Left ventricle myocardium inferior (tissue), 1 donor: ENCODE measurements around the gene FBXL7. TPM values are rescaled to one million over a fixed set of nuclear protein-coding genes. Genes with fewer than 3 reads are reported as not detected.

Experiments used
- DNase-seq: peaks from one replicate; pipeline ENCODE4 v3.0.0-alpha.2; 2020
- H3K27ac ChIP-seq: fragments of 200-600 bp; replicated peaks from 2 replicates; pipeline ENCODE4 v1.8.0; 2021
- H3K27me3 ChIP-seq: fragments of 200-600 bp; 2 replicates; pipeline ENCODE4 v1.8.0; 2021; ENCODE audit warnings: low read depth
- H3K36me3 ChIP-seq: fragments of 200-600 bp; 2 replicates; pipeline ENCODE4 v1.8.0; 2021
- H3K4me1 ChIP-seq: fragments of 200-600 bp; 2 replicates; pipeline ENCODE4 v1.8.0; 2021
- H3K4me3 ChIP-seq: fragments of 200-600 bp; 2 replicates; pipeline ENCODE4 v1.8.0; 2021; ENCODE audit warnings: mild to moderate bottlenecking, moderate library complexity
- H3K9me3 ChIP-seq: fragments of 200-600 bp; replicated peaks from 2 replicates; pipeline ENCODE4 v1.8.0; 2021
- intact Hi-C: fragments of 100-400 bp; cut with micrococcal nuclease; formaldehyde crosslinking; loops from one replicate; pipeline ENCODE4 v1.11.0; 2022
- total RNA-seq: library from RNA; stranded (reverse); fragmentation: NEBNext Ultra II Directional; extraction: Animal tissue kit (Norgen Biotek cat#: 25700); gene quantifications from one replicate; pipeline ENCODE4 v1.2.1, GENCODE V29; 2021
- TF ChIP-seq, protein P1 (sequence below): fragments of 200-600 bp; IDR thresholded peaks from 2 replicates; pipeline ENCODE4 v1.8.0; 2021; ENCODE audit warnings: antibody characterized with exemption, mild to moderate bottlenecking, borderline replicate concordance
- donor health status: DM: no; HTN: yes; CAD: no; lungs with severe emphysema.

Gene FBXL7
- total RNA-seq, 1 donor from 2014 or later, result 27.7 TPM

DNA sequence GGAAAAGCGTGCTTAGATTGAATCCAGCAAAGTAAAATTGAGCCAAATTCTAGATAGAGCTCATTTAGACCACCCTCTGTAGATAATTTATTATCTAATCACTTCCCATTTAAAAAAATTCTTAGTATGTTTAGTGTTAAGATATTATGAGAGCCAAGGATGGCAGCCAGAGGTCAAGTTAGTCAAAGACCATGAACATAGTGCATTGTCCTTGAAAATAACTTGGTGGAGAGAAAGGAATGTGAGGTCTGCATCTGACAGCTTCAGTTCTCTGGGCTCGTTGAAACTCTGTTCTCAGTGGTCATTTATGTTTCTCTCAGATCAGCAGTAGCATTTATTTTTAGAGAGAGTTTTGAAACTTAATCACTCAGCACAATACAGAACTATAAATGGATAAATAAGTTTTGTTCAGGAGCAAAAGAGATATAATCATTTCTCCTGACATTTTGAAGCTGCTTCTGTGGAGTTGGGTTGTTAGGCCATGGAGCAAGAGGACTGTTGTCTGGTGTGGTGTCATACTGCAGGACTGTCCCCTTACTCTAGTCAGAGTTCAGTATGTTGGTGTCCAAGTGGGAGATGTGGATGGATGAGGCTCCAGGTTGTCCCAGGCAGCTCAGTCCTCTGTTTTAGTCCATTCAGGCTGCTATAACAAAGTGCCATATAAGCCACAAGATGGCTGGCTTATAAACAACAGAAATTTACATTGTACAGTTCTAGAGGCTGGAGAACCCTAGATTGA is 337.7 kb downstream of the FBXL7 start:
- intact Hi-C loops, result no loop called here
- H3K27ac ChIP-seq, result peak overlapping the region; percentile 29

DNA sequence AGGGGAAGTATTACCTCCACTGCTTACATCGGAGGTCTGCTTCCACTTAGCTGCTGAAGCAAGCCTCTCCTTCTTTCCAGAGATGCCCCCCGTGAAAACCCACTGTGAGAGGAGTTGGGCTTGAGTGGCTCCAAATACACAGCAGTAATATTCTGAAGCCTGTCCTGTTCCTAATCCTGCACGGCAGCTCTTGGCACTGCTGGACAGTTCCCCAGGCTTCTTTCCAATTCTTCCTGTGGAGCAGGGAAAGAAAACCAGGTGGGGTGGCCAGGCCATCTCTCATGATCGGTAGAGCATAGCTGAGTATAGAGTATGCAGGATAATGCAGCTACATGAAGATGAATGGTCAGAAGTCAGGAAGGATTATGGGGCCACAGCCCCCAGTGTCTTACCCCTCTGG is 344.3 kb downstream of the FBXL7 start:
- Histone ChIP-seq H3K27ac (no peak overlapping the region), H3K4me1 (peaks cover 5% of the 10 kb centered on the region), H3K4me3 (no peak overlapping the region), H3K27me3 (no peaks in the 10 kb centered on the region), H3K9me3 (peaks cover 12% of the 10 kb centered on the region), H3K36me3 (no peaks in the 10 kb centered on the region)
- intact Hi-C loops, result no loop called here
- TF ChIP-seq, protein P1, sequence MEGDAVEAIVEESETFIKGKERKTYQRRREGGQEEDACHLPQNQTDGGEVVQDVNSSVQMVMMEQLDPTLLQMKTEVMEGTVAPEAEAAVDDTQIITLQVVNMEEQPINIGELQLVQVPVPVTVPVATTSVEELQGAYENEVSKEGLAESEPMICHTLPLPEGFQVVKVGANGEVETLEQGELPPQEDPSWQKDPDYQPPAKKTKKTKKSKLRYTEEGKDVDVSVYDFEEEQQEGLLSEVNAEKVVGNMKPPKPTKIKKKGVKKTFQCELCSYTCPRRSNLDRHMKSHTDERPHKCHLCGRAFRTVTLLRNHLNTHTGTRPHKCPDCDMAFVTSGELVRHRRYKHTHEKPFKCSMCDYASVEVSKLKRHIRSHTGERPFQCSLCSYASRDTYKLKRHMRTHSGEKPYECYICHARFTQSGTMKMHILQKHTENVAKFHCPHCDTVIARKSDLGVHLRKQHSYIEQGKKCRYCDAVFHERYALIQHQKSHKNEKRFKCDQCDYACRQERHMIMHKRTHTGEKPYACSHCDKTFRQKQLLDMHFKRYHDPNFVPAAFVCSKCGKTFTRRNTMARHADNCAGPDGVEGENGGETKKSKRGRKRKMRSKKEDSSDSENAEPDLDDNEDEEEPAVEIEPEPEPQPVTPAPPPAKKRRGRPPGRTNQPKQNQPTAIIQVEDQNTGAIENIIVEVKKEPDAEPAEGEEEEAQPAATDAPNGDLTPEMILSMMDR, result no peak
- no peak for DNase-seq

More for the DNA sequence above, 337.7 kb downstream of the FBXL7 start:
- no peak overlapping the region for H3K4me3 ChIP-seq
- H3K9me3 ChIP-seq, result peaks cover 12% of the 10 kb centered on the region
- H3K36me3 ChIP-seq, result no peaks in the 10 kb centered on the region
- TF ChIP-seq, protein P1, result no peak
- no peak for DNase-seq
- peaks cover 42% of the 10 kb centered on the region for H3K4me1 ChIP-seq
- H3K27me3 ChIP-seq, result no peaks in the 10 kb centered on the region

DNA sequence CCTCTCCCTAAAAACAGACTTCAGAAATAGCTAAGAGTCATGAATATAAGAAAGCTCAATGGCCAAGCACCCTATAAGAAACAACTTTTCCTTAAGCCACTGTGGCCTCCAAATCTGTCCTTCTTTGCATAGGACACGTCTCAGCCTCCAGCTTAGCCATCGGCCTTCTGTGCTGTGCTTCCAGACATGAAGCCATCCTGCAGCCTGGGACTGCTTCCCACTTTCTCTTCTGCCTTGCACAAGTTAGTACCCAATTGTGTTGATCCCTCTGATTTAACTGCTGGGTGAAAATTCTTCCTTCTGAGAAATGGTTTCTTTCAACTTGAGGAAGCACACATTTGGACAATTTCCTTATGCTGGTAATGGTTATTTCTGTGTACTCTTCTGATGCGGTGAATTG is 344.9 kb downstream of the FBXL7 start:
- Histone ChIP-seq H3K27ac (no peak overlapping the region), H3K27me3 (no peaks in the 10 kb centered on the region), H3K4me1 (peaks cover 5% of the 10 kb centered on the region), H3K36me3 (no peaks in the 10 kb centered on the region), H3K4me3 (no peak overlapping the region), H3K9me3 (peaks cover 12% of the 10 kb centered on the region)
- intact Hi-C loops, result no loop called here
- DNase-seq, result no peak
- TF ChIP-seq, protein P1, result no peak

DNA sequence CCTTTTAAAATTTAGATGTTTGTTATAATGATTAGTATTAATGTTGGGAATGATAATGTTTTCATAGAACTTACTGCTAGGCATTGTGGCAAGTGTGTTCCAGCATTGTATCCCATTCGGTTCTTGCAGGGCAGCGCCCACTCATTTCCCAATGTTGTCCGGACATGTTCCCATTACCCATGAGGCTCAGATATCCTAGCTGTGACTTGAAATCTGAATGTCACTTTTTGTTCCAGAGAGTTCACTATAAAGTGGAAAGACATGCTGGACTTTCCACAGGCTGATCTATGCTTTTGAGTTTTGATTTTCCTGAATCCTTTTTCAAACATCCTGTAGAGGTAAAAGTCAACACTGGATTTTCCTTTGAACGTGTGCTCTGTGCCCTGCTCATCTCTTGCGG is 350.6 kb downstream of the FBXL7 start:
- H3K4me1 ChIP-seq, result peaks cover 53% of the 10 kb centered on the region
- H3K4me3 ChIP-seq, result peak overlapping the region; percentile 10
- intact Hi-C loops, result no loop called here
- H3K36me3 ChIP-seq, result no peaks in the 10 kb centered on the region
- TF ChIP-seq, protein P1, result no peak
- no peaks in the 10 kb centered on the region for H3K9me3 ChIP-seq
- H3K27ac ChIP-seq, result peak overlapping the region; percentile 39
- no peak for DNase-seq
- no peaks in the 10 kb centered on the region for H3K27me3 ChIP-seq

DNA sequence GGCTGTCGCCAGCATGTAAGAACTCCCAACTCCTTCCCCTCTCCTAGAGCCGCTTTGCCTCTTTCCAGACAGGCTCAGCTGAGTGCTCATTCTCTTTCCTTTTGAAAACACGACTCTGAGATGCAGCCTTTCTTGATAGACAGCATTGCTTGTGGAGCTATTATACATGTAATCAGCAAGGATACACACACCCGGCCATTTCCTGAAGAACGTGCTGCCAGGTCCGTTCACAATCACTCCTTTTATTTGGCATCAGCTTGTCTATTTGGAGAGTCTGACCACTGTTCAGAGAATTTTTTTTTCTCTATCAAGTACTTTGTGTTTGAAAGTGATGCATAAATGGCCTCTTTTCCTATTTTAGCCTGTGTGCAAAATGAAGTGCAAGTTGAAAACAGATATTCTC is 351.0 kb downstream of the FBXL7 start:
- Histone ChIP-seq H3K4me3 (peak overlapping the region; percentile 10), H3K4me1 (peaks cover 53% of the 10 kb centered on the region), H3K27me3 (no peaks in the 10 kb centered on the region), H3K36me3 (no peaks in the 10 kb centered on the region), H3K9me3 (peaks cover 2% of the 10 kb centered on the region), H3K27ac (peak overlapping the region; percentile 39)
- DNase-seq, result no peak
- intact Hi-C loops, result no loop called here
- TF ChIP-seq, protein P1, result no peak
